Pancreas (tissue), 10 donors: Measurements from ENCODE around the gene MLH1. TPM values are rescaled to one million over a fixed set of nuclear protein-coding genes. Genes with fewer than 3 reads are reported as not detected.

ENCODE experiments used
- ATAC-seq, 4 donors: fragments of 200-7000 bp; cut with Tn5 transposase; one replicate each; pipeline versions ENCODE4 v1.8.0 to v1.9.1; 2020; ENCODE audit warnings: mild to moderate bottlenecking in 4 of 4, moderate library complexity in 4 of 4
- DNase-seq, 6 donors: peaks; one replicate each; pipeline ENCODE4 v3.0.0-alpha.2; 2020
- FAIRE-seq: peaks from 2 replicates; lab custom pipeline; 2012; peaks lifted over from hg19 to GRCh38; lab: Jason Lieb, UNC
- H3K27ac ChIP-seq, 4 donors: fragments of 200-600 bp; sonication (generic); 1 replicate in 3 of 4; 2 replicates in 1 of 4; pipeline versions ENCODE4 v1.5.0 to v1.8.0; 2020
- H3K27me3 ChIP-seq, 4 donors: fragments of 200-600 bp; one replicate each; pipeline ENCODE4 v1.8.0; 2021
- H3K36me3 ChIP-seq, 3 donors: fragments of 200-600 bp; sonication (generic) in 1 of 3; one replicate each; pipeline versions ENCODE4 v1.5.0 to v1.8.0; 2020 to 2021
- H3K4me1 ChIP-seq, 3 donors: fragments of 200-600 bp; one replicate each; pipeline ENCODE4 v1.8.0; 2021
- H3K4me3 ChIP-seq, 4 donors: fragments of 200-600 bp; sonication (generic) in 2 of 4; one replicate each; pipeline versions ENCODE4 v1.5.0 to v1.8.0; 2020 to 2021
- H3K9me3 ChIP-seq, 4 donors: fragments of 200-600 bp; one replicate each; pipeline ENCODE4 v1.8.0; 2021
- CTCF ChIP-seq, 4 donors: fragments of 200-600 bp; sonication (generic) in 3 of 4; IDR thresholded peaks; one replicate each; pipeline versions ENCODE4 v1.5.0 to v1.8.0; 2021; ENCODE audit warnings: antibody characterized with exemption in 4 of 4
- WGBS, 2 donors: extraction: QIAGEN DNeasy Blood & Tissue Kit; methylation state at CpG; one replicate each; pipeline ENCODE4 v1.1.7; 2013; 5-methylcytosine and 5-hydroxymethylcytosine counted together
- intact Hi-C, 3 donors: fragments of 100-400 bp; cut with DNase I; formaldehyde crosslinking; loops; one replicate each; pipeline versions ENCODE4 v1.11.1 to v1.14.2; 2022
- polyA plus RNA-seq, 2 donors: library from polyadenylated mRNA; stranded (reverse); fragments of 200-250 nt; gene quantifications; one replicate each; pipeline ENCODE4 v1.2.3, GENCODE V29; 2013
- total RNA-seq, 6 donors: library from RNA; stranded (reverse); fragmentation: NEBNext Ultra II Directional in 4 of 6; extraction: Animal tissue kit (Norgen Biotek cat#: 25700) in 4 of 6; gene quantifications; one replicate each; pipeline versions ENCODE4 v1.2.1 to v1.2.4, GENCODE V29; 2021 to 2023
- donor health status: healthy with polysubstance abuse.
- donor health status: DM: no; HTN: no; CAD: no; lungs with moderate emphysema.
- donor health status: DM: no; HTN: no; CAD: no.
- donor health status: control.
- donor health status: control.
- donor health status: Bipolar disorder and iron deficiency.
- donor health status: DM: yes; HTN: yes; CAD: no.
- donor health status: DM: no; HTN: no; CAD: no.
- donor health status: DM: no; HTN: no; CAD: no.
- donor health status: DM: yes; HTN: yes; CAD: no.

MLH1 gene
- total and polyA plus RNA-seq, 8 donors, result 7.9 to 16.4 (median 13.3) TPM

- no peak overlapping the region for H3K27ac ChIP-seq
- DNase-seq (no peak), FAIRE-seq (no peak), ATAC-seq (no peak)
- H3K4me3 ChIP-seq, result no peak overlapping the region
- TF ChIP-seq CTCF (IDR thresholded peaks at IDR 0.05), result no peak
- H3K4me1 ChIP-seq, result no peaks in the 10 kb centered on the region
- no peaks in the 10 kb centered on the region for H3K9me3 ChIP-seq
- no peaks in the 10 kb centered on the region for H3K27me3 ChIP-seq
- H3K36me3 ChIP-seq, result peaks cover 0 to 13% (median 12%) of the 10 kb centered on the region in 3 donors
- intact Hi-C loops, result loop anchor here in 1 of 3 donors (10.0 kb wide), 1 partner anchor 185 kb away; no protein-coding TSS in a partner anchor
Observed at GRCh38 chr3:37029516-37030163, 36.3 kb downstream of the MLH1 start.

- Histone ChIP-seq H3K27me3 (no peaks in the 10 kb centered on the region), H3K36me3 (peaks cover 0 to 13% (median 12%) of the 10 kb centered on the region in 3 donors), H3K4me3 (no peak overlapping the region), H3K27ac (no peak overlapping the region), H3K9me3 (no peaks in the 10 kb centered on the region), H3K4me1 (no peaks in the 10 kb centered on the region)
- no peak for FAIRE-seq
- DNase-seq, result no peak
- TF ChIP-seq CTCF (IDR thresholded peaks at IDR 0.05), result no peak
- no peak for ATAC-seq
- 66 to 78% methylated on average over 3 of the region's 3 CpGs for WGBS, 2 donors
- intact Hi-C loops, result no loop called here
Observed at GRCh38 chr3:37030588-37030987, 37.3 kb downstream of the MLH1 start.

DNA sequence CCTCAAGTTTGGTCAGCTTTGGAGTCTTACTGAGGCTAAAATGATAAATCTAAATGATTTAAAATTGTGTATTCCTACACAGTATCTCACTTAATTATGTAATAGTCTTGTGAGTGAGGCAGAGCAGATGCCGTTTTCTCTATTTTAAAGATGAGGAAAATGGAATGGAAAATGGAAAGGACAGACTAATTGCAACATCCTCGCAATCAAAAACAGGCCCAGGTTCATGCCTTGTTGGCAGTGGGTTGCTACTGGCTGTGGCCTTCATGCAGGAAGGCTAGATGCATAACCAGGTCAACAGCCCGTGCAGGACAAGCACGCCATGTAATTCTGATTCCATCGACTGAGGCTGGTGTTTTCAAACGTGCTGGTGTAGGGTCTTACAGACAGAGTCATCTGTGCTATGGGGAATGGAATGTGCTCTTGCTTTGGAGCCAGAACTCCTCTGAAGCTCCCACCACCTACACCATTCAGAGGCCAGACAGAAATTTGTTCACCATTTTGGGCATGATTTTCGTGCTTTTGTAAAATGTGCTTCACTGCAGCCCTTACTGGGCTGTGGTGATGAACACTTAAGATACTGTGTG is 37.9 kb downstream of the MLH1 start:
- 79 to 85% methylated on average over 7 of the region's 7 CpGs for WGBS, 2 donors
- intact Hi-C loops, result no loop called here
- FAIRE-seq (no peak), DNase-seq (no peak), ATAC-seq (peak in 1 of 4 donors; percentile 21)
- no peak for TF ChIP-seq CTCF (IDR thresholded peaks at IDR 0.05)
- no peaks in the 10 kb centered on the region for H3K27me3 ChIP-seq
- H3K9me3 ChIP-seq, result no peaks in the 10 kb centered on the region
- peaks cover 0 to 7% (median 6%) of the 10 kb centered on the region in 3 donors for H3K36me3 ChIP-seq
- no peaks in the 10 kb centered on the region for H3K4me1 ChIP-seq
- no peak overlapping the region for H3K27ac ChIP-seq
- no peak overlapping the region for H3K4me3 ChIP-seq

DNA sequence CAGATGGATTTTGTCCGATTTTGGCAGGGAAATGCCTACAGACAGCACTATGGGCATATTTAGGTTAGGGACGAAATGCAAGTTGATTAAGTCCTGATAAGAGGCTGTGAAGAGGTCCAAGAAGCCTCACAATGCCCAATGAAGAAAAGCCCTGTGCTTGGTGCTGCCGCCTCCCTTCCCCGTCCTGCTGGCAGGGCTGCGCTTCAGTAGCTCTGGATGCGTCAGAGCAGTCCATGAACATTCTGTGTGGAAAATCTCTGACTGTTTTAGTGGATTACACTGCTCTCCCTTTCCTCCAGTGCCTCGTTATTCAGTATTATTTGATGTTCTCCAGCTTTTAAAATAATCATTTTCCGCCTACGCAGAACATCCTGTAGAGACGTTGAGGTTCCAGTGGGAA is 39.6 kb downstream of the MLH1 start:
- H3K27ac ChIP-seq, result no peak overlapping the region
- no peak for FAIRE-seq
- ATAC-seq, result peak in 3 of 4 donors; percentile 46 to 61 (median 48)
- intact Hi-C loops, result no loop called here
- no peak for DNase-seq
- no peaks in the 10 kb centered on the region for H3K27me3 ChIP-seq
- TF ChIP-seq CTCF (IDR thresholded peaks at IDR 0.05), result no peak
- H3K4me3 ChIP-seq, result no peak overlapping the region
- H3K4me1 ChIP-seq, result no peaks in the 10 kb centered on the region
- WGBS, 2 donors, result 85 to 91% methylated on average over 10 of the region's 10 CpGs
- H3K36me3 ChIP-seq, result peaks cover 0 to 5% (median 4%) of the 10 kb centered on the region in 3 donors
- H3K9me3 ChIP-seq, result no peaks in the 10 kb centered on the region

GRCh38 chr3:37037352-37037751 is 44.0 kb downstream of the MLH1 start:
- ATAC-seq (no peak), FAIRE-seq (no peak), DNase-seq (no peak)
- WGBS, 2 donors, result 94 to 96% methylated on average over 3 of the region's 3 CpGs
- H3K4me1 ChIP-seq, result no peaks in the 10 kb centered on the region
- H3K27ac ChIP-seq, result no peak overlapping the region
- intact Hi-C loops, result no loop called here
- H3K4me3 ChIP-seq, result no peak overlapping the region
- peaks cover 0 to 5% (median 0%) of the 10 kb centered on the region in 3 donors for H3K36me3 ChIP-seq
- no peak for TF ChIP-seq CTCF (IDR thresholded peaks at IDR 0.05)
- no peaks in the 10 kb centered on the region for H3K9me3 ChIP-seq
- H3K27me3 ChIP-seq, result no peaks in the 10 kb centered on the region
